HepG2 (cell line): ENCODE data around the gene ANO4. TPM values are rescaled to one million over a fixed set of nuclear protein-coding genes. Genes with fewer than 3 reads are reported as not detected.

Experiments used
- CENPT ChIP-seq: sonication (generic); formaldehyde crosslinking; IDR thresholded peaks from 2 replicates; pipeline ENCODE4 v1.8.0; 2022; ENCODE audit warnings: low read depth, mild to moderate bottlenecking, moderate library complexity, missing genetic modification reagents
- ELF3 ChIP-seq: IDR thresholded peaks from 2 replicates; pipeline ENCODE4 v1.6.1; 2016; ENCODE audit warnings: missing genetic modification reagents, missing compliant biosample characterization
- ETV6 ChIP-seq: sonication (generic); formaldehyde crosslinking; conservative IDR thresholded peaks from 2 replicates; pipeline ENCODE4 v1.4.0; 2020; ENCODE audit warnings: missing genetic modification reagents
- FLYWCH1 ChIP-seq: sonication (generic); formaldehyde crosslinking; IDR thresholded peaks from 2 replicates; pipeline ENCODE4 v1.8.1; 2023; ENCODE audit warnings: mild to moderate bottlenecking, missing genetic modification reagents
- FOXP1 ChIP-seq, 2 experiments: fragments of 450-650 bp in 1 of 2; IDR thresholded peaks; 2 replicates each; pipeline ENCODE4 v1.6.1; 2017 to 2018; ENCODE audit warnings: antibody characterized with exemption in 1 of 2
- GLI4 ChIP-seq: sonication (generic); formaldehyde crosslinking; IDR thresholded peaks from 2 replicates; pipeline ENCODE4 v1.5.1; 2020; ENCODE audit warnings: missing genetic modification reagents, mild to moderate bottlenecking, moderate library complexity, borderline replicate concordance
- MAFF ChIP-seq: IDR thresholded peaks from 2 replicates; pipeline ENCODE4 v1.6.1; 2011; ENCODE audit warnings: low read depth, low read length, improper control_type of control experiment
- MAX ChIP-seq: IDR thresholded peaks from 2 replicates; pipeline ENCODE4 v1.6.1; 2012; ENCODE audit warnings: inconsistent platforms
- MIXL1 ChIP-seq: IDR thresholded peaks from 2 replicates; pipeline ENCODE4 v1.6.1; 2016
- MYC ChIP-seq: sonication (generic); formaldehyde crosslinking; IDR thresholded peaks from 2 replicates; pipeline ENCODE4 v1.9.0; 2021; ENCODE audit warnings: missing genetic modification reagents, borderline replicate concordance
- NFATC3 ChIP-seq: sonication (generic); formaldehyde crosslinking; IDR thresholded peaks from 2 replicates; pipeline ENCODE4 v1.5.1; 2020; ENCODE audit warnings: mild to moderate bottlenecking, missing genetic modification reagents
- POLR2AphosphoS2 ChIP-seq: IDR thresholded peaks from 2 replicates; pipeline ENCODE4 v1.6.1; 2011; ENCODE audit warnings: low read depth, low read length, improper control_type of control experiment
- REL ChIP-seq: sonication (generic); formaldehyde crosslinking; conservative IDR thresholded peaks from 2 replicates; pipeline ENCODE4 v1.8.0; 2022; ENCODE audit warnings: mild to moderate bottlenecking, missing genetic modification reagents, moderate library complexity
- SPEN ChIP-seq: sonication (generic); formaldehyde crosslinking; IDR thresholded peaks from 2 replicates; pipeline ENCODE4 v1.5.1; 2020; ENCODE audit warnings: low read depth, mild to moderate bottlenecking, missing genetic modification reagents
- SRF ChIP-seq: IDR thresholded peaks from 2 replicates; pipeline ENCODE4 v1.6.1; 2011; ENCODE audit warnings: mild to moderate bottlenecking, low read depth, low read length, moderate library complexity
- TCF7 ChIP-seq: sonication (generic); IDR thresholded peaks from 2 replicates; pipeline ENCODE4 v1.6.1; 2016; ENCODE audit warnings: antibody characterized with exemption, low read depth
- TERF1 ChIP-seq: sonication (generic); formaldehyde crosslinking; IDR thresholded peaks from 2 replicates; pipeline ENCODE4 v1.8.0; 2022; ENCODE audit warnings: mild to moderate bottlenecking, missing genetic modification reagents, moderate library complexity
- TFE3 ChIP-seq: IDR thresholded peaks from 2 replicates; pipeline ENCODE4 v1.6.1; 2016
- ZBTB7B ChIP-seq: sonication (generic); formaldehyde crosslinking; IDR thresholded peaks from 2 replicates; pipeline ENCODE4 v1.4.0; 2020; ENCODE audit warnings: missing genetic modification reagents
- ZEB1 ChIP-seq: IDR thresholded peaks from 2 replicates; pipeline ENCODE4 v1.6.1; 2012; ENCODE audit warnings: mild to moderate bottlenecking, low read depth, inconsistent platforms; ENCODE audit not compliant: insufficient replicate concordance
- ZFP41 ChIP-seq: sonication (generic); formaldehyde crosslinking; IDR thresholded peaks from 2 replicates; pipeline ENCODE4 v1.4.0; 2020; ENCODE audit warnings: mild to moderate bottlenecking, missing genetic modification reagents, borderline replicate concordance
- ZFX ChIP-seq: sonication (generic); formaldehyde crosslinking; IDR thresholded peaks from 2 replicates; pipeline ENCODE4 v1.4.0; 2020; ENCODE audit warnings: mild to moderate bottlenecking, low read depth, missing genetic modification reagents, moderate library complexity
- ZNF101 ChIP-seq: sonication (generic); formaldehyde crosslinking; IDR thresholded peaks from 2 replicates; pipeline ENCODE4 v1.4.0; 2020; ENCODE audit warnings: mild to moderate bottlenecking, low read depth, missing genetic modification reagents, borderline replicate concordance
- ZNF121 ChIP-seq: sonication (generic); formaldehyde crosslinking; IDR thresholded peaks from 2 replicates; pipeline ENCODE4 v1.5.0; 2020; ENCODE audit warnings: mild to moderate bottlenecking, missing genetic modification reagents
- ZNF256 ChIP-seq: sonication (generic); formaldehyde crosslinking; conservative IDR thresholded peaks from 2 replicates; pipeline ENCODE4 v1.4.0; 2020; ENCODE audit warnings: missing genetic modification reagents
- ZNF335 ChIP-seq: sonication (generic); formaldehyde crosslinking; IDR thresholded peaks from 2 replicates; pipeline ENCODE4 v1.4.0; 2020; ENCODE audit warnings: missing genetic modification reagents
- ZNF780A ChIP-seq: sonication (generic); formaldehyde crosslinking; IDR thresholded peaks from 2 replicates; pipeline ENCODE4 v1.8.0; 2022; ENCODE audit warnings: mild to moderate bottlenecking, missing genetic modification reagents, moderate library complexity
- polyA plus RNA-seq, 8 experiments: library from polyadenylated mRNA; depleted of rRNA in 3 of 8; stranded (reverse) in 7 of 8; unstranded in 1 of 8; fragments of >200 nt; fragmentation: Illumina TruSeq in 4 of 8; extraction: Trizol in 4 of 8; gene quantifications; 2 replicates each; pipeline versions ENCODE4 v1.2.1 to v1.2.3, GENCODE V29; 2011 to 2016; ENCODE audit warnings: low read depth in 4 of 8, missing spikeins in 1 of 8, mixed read lengths in 1 of 8; ENCODE audit not compliant: insufficient read depth in 1 of 8
- total RNA-seq, 5 experiments: library from RNA; depleted of rRNA; stranded (reverse); fragments of >200 nt; fragmentation: Illumina TruSeq; extraction: Trizol; gene quantifications; 2 replicates each; pipeline ENCODE4 v1.2.3, GENCODE V29; 2016; ENCODE audit warnings: low read depth in 1 of 5
- TF ChIP-seq, protein P1 (sequence below): IDR thresholded peaks from 2 replicates; pipeline ENCODE4 v1.6.1; 2016; ENCODE audit warnings: low read depth
- TF ChIP-seq, protein P2 (sequence below): sonication (generic); formaldehyde crosslinking; IDR thresholded peaks from 2 replicates; pipeline ENCODE4 v1.8.1; 2023; ENCODE audit warnings: mild to moderate bottlenecking, missing genetic modification reagents

ANO4 gene
- total and polyA plus RNA-seq, 2 of the 13 experiments (the other 11 are each of a cell fraction or from before 2014, with no cell fraction given) = not detected

DNA sequence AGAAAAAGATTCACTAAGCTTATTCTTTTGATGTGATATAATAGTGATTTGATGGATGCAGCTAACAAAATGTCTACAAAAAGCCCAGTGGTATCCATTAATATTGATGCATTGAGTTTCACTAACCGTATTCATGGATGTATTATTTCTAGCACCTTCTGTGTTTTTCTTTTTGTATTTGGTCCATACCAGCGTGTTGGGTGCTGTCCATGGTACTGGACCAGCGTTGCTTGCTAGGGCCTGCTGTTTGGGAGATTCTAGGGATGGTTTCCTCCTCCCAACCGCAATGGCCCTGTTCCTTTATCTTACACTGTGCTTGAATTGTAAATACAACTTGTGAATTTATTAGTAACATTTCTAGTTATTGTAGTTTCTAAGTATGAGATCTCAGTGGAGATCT, 31.7 kb downstream of the ANO4 start (continued):
- TF ChIP-seq MAFF (no peak), GLI4 (CRISPR knock-in tag) (no peak), TCF7 (no peak), ZNF335 (no peak), SPEN (no peak), ELF3 (CRISPR knock-in tag) (0 out of 2 replicates have a peak, but pooled peaks have one; percentile 43), ZNF256 (CRISPR knock-in tag) (no peak), TERF1 (CRISPR knock-in tag) (no peak), CENPT (CRISPR knock-in tag) (no peak), NFATC3 (no peak), FOXP1 (IDR thresholded peaks at IDR 0.05) (no peak), FOXP1 (CRISPR knock-in tag; IDR thresholded peaks at IDR 0.05) (no peak), REL (CRISPR knock-in tag) (no peak), SRF (no peak), ZFP41 (no peak), ZEB1 (no peak), ZBTB7B (no peak), POLR2AphosphoS2 (no peak), ZFX (CRISPR knock-in tag) (no peak), TFE3 (CRISPR knock-in tag) (peak; percentile 69), MIXL1 (CRISPR knock-in tag) (peak; percentile 52; the same call in 1 of the 2 replicates), MAX (no peak), ZNF101 (CRISPR knock-in tag) (no peak), FLYWCH1 (CRISPR knock-in tag) (no peak), ETV6 (0 out of 2 replicates have a peak, but pooled peaks have one; percentile 50), ZNF121 (CRISPR knock-in tag) (no peak), MYC (no peak), ZNF780A (CRISPR knock-in tag) (0 out of 2 replicates have a peak, but pooled peaks have one; percentile 37)
- TF ChIP-seq, protein P1, sequence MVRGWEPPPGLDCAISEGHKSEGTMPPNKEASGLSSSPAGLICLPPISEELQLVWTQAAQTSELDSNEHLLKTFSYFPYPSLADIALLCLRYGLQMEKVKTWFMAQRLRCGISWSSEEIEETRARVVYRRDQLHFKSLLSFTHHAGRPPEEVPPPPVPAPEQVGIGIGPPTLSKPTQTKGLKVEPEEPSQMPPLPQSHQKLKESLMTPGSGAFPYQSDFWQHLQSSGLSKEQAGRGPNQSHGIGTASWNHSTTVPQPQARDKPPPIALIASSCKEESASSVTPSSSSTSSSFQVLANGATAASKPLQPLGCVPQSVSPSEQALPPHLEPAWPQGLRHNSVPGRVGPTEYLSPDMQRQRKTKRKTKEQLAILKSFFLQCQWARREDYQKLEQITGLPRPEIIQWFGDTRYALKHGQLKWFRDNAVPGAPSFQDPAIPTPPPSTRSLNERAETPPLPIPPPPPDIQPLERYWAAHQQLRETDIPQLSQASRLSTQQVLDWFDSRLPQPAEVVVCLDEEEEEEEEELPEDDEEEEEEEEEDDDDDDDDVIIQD = 0 out of 2 replicates have a peak, but pooled peaks have one; percentile 28
- TF ChIP-seq, protein P2, sequence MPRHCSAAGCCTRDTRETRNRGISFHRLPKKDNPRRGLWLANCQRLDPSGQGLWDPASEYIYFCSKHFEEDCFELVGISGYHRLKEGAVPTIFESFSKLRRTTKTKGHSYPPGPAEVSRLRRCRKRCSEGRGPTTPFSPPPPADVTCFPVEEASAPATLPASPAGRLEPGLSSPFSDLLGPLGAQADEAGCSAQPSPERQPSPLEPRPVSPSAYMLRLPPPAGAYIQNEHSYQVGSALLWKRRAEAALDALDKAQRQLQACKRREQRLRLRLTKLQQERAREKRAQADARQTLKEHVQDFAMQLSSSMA (CRISPR knock-in tag) = no peak
